Measurements from ENCODE around the gene KIF2A.

KIF2A gene

DNA sequence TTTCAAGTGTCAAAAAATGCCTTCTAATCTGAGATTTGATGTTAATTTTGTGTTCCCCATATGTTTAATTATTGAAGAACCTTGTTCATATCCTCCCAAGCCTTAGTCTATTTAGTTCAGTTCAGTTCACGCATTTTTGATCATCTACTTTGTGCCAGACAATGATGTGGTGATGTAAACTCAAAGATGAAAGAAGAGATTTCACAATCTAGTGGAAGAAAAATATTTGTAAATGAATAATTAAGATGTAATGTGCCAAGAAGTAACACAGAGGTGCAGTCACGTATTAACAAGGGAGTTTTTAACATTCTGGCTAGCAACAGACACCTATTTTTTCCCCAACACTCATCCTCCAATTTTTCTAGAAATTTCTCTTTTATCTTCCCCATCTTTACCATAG is 22.1 kb upstream of the KIF2A start:
- Histone ChIP-seq H3K36me3 (no peaks in the 10 kb centered on the region), H3K4me3 (ENCODE audit: low read depth in 1 of 2, low read length in 1 of 2) (no peak overlapping the region), H3K9me3 (no peaks in the 10 kb centered on the region), H3K27me3 (no peaks in the 10 kb centered on the region), H3K4me1 (ENCODE audit: control insufficient read depth in 1 of 2, insufficient read depth in 1 of 2, low read depth in 1 of 2, low read length in 1 of 2) (no peaks in the 10 kb centered on the region), H3K27ac (no peak overlapping the region)
- TF ChIP-seq, protein P1, sequence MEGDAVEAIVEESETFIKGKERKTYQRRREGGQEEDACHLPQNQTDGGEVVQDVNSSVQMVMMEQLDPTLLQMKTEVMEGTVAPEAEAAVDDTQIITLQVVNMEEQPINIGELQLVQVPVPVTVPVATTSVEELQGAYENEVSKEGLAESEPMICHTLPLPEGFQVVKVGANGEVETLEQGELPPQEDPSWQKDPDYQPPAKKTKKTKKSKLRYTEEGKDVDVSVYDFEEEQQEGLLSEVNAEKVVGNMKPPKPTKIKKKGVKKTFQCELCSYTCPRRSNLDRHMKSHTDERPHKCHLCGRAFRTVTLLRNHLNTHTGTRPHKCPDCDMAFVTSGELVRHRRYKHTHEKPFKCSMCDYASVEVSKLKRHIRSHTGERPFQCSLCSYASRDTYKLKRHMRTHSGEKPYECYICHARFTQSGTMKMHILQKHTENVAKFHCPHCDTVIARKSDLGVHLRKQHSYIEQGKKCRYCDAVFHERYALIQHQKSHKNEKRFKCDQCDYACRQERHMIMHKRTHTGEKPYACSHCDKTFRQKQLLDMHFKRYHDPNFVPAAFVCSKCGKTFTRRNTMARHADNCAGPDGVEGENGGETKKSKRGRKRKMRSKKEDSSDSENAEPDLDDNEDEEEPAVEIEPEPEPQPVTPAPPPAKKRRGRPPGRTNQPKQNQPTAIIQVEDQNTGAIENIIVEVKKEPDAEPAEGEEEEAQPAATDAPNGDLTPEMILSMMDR (IDR thresholded peaks at IDR 0.05) = no peak

DNA sequence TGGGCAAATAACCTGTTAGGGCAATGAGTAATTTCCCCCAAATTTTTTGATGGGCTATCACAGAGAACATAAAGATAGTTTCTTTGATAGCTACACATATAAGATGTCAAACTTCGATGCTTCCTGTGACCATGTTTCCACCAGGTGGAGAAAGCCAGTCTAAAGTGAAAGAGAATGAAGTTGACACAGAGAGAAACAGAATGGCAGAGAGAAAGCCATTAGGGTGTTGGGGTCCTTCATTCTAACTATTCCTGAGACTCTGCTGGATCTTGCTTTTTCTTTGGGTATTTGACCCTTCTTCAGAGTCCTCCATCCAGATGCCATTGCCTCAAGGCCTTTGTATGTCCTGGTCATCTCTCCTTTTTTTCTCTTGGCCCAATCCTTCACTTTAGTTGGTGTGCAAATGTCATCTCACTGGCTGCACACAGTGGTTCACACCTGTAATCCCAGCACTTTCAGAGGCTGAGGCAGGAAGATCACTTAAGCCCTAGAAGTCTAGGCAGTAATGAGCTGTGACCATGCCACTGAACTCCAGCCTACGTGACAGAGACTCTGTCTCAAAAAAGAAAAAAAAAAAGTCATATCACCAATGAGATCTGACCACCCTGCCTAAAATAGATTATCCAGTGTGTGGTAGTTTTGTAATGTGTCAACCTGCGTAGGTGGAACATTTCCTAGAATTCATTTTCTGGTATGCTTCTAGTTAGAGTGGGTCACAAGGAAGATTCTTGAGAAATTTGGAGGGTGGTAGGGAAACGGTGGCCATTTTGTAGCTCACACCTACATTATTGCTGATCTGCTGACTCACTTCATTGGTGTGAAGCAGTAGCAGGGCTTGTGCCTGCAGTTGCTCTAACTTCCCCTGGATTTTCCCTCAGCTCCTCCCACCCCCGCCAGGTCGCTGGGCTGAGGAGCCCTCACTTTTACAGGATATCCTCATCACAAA is 20.8 kb upstream of the KIF2A start:
- Histone ChIP-seq H3K4me3 (ENCODE audit: low read depth in 1 of 2, low read length in 1 of 2) (no peak overlapping the region), H3K9me3 (no peaks in the 10 kb centered on the region), H3K36me3 (no peaks in the 10 kb centered on the region), H3K27me3 (no peaks in the 10 kb centered on the region), H3K27ac (no peak overlapping the region), H3K4me1 (ENCODE audit: control insufficient read depth in 1 of 2, insufficient read depth in 1 of 2, low read depth in 1 of 2, low read length in 1 of 2) (no peaks in the 10 kb centered on the region)
- TF ChIP-seq, protein P1 (IDR thresholded peaks at IDR 0.05) = no peak

DNA sequence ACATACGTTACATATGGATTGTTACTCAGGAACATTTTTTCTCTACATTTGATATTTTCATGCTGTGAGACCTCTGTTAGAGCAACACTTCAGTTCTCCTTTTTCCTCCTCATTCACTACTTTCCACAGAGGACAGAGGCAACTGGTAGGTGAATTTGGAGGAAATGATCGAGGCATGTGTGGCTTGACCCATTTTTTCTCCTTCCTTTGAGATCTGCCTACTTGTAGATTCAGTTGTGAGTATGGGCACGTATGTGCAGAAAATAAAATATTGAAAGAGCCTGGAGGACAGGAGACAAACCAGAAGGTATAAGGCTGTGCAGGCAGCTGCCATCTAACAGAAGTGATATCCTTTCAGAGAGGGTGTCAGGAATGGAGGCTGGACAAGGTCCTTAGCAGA is 19.2 kb upstream of the KIF2A start:
- Histone ChIP-seq H3K4me3 (ENCODE audit: low read depth in 1 of 2, low read length in 1 of 2) (no peak overlapping the region), H3K36me3 (no peaks in the 10 kb centered on the region), H3K27ac (no peak overlapping the region), H3K27me3 (no peaks in the 10 kb centered on the region), H3K9me3 (no peaks in the 10 kb centered on the region), H3K4me1 (ENCODE audit: control insufficient read depth in 1 of 2, insufficient read depth in 1 of 2, low read depth in 1 of 2, low read length in 1 of 2) (no peaks in the 10 kb centered on the region)
- TF ChIP-seq, protein P1 (IDR thresholded peaks at IDR 0.05) = no peak

DNA sequence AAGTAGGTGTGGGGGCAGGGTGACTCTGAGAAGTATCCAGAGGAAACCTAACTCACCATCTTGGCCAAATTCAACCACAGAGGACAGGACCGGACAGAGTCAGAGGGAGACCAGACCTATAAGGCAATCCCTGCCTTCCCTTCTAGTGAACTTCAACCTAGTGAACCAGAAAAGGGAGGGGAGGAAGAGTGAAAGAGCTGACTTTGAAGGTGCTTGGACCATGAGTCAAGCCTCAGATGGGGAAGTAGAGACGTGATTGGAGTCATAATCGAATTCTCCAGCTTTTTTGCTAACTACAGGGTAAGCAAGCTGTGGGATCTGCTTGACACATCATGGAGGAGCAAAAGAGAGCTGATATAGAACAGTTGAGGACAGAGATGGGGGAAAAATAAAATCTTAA is 18.8 kb upstream of the KIF2A start:
- H3K9me3 ChIP-seq = no peaks in the 10 kb centered on the region
- no peak overlapping the region for H3K4me3 ChIP-seq (ENCODE audit: low read depth in 1 of 2, low read length in 1 of 2)
- H3K27ac ChIP-seq = no peak overlapping the region
- H3K36me3 ChIP-seq = no peaks in the 10 kb centered on the region
- no peaks in the 10 kb centered on the region for H3K27me3 ChIP-seq
- H3K4me1 ChIP-seq (ENCODE audit: control insufficient read depth in 1 of 2, insufficient read depth in 1 of 2, low read depth in 1 of 2, low read length in 1 of 2) = no peaks in the 10 kb centered on the region
- TF ChIP-seq, protein P1 (IDR thresholded peaks at IDR 0.05) = no peak

DNA sequence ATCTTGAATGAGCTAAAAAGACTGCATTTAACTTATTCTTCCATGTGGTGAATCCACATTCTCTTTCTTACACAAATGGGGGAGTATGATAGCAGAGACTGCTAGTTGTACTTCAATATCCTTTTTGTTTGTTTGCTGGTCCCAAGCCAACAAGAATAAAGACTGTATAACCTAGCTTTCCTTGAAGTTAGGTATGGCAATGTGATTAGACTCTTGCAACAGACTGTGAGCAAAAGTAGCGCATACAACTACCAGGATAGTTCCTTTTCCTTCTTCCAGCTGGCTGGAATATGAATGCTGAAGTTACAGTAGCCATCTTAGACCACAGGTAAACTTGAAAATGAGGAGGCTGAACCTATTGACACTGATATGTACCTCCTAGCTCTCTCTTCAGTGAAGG is 17.9 kb upstream of the KIF2A start:
- H3K9me3 ChIP-seq = no peaks in the 10 kb centered on the region
- no peaks in the 10 kb centered on the region for H3K27me3 ChIP-seq
- H3K27ac ChIP-seq = no peak overlapping the region
- no peaks in the 10 kb centered on the region for H3K4me1 ChIP-seq (ENCODE audit: control insufficient read depth in 1 of 2, insufficient read depth in 1 of 2, low read depth in 1 of 2, low read length in 1 of 2)
- TF ChIP-seq, protein P1 (IDR thresholded peaks at IDR 0.05) = no peak
- no peak overlapping the region for H3K4me3 ChIP-seq (ENCODE audit: low read depth in 1 of 2, low read length in 1 of 2)
- H3K36me3 ChIP-seq = no peaks in the 10 kb centered on the region
